Inferior parietal cortex (tissue), 1 donor: ENCODE measurements around the gene SFXN3.

Experiments used
- DNase-seq: peaks from one replicate; pipeline ENCODE4 v3.0.0-alpha.2; 2016; ENCODE audit errors: extremely low spot score

The SFXN3 gene

DNA sequence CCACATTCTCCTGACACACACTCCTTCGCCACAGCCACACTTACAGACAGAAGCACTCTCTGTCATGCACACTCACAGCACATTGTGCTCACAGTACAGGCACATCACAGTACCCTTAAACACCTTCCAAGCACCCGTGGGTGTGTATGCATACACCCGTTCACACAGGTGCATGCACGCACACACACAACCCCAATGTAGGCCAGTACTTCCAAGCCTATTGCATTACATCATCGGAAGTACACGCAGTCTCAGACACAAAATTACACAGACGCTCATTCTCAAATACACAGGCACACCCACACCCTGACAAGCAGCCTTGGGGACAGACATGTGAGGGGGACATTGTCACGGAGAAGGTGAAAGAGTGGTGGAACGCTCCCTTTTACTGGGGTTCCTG, 41.9 kb downstream of the SFXN3 start:
- no peak for DNase-seq

- DNase-seq = no peak
These were observed 42.6 kb downstream of the SFXN3 start for GRCh38 chr10:101073631-101074030.

DNA sequence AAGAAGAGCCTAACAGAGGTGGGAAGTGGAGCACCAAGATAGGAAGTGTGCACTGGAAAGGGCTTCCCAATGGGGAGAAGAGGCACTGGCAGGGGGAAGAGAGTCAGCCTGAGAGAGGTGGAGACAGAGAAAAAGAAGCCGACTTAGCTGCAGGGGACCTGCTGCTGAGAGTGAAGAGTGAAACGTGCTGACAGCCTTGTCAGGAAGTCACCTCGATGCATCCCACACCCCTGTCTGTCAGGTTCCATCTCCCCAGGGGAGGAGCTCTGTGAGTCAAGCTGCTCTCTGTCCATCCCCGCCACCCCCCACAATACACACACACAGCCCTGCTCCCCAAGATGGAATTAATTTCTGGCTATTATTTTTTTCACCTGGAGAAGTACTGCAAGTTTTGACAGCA, 44.7 kb downstream of the SFXN3 start:
- no peak for DNase-seq

DNA sequence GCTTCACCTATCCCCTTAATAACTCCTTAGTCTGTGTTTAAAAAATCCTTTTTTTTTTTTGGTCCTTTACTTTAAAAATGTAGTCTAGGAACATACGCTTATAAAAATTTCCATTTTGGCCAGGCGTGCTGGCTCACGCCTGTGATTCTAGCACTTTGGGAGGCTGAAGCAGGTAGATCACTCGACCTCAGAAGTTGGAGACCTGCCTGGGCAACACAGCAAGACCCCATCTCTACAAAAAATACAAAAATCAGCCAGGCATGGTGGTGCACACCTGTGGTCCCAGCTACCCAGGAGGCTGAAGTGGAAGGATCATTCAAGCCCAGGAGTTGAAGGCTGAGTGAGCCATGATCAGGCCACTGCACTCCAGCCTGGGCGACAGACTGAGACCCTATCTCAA, 45.6 kb downstream of the SFXN3 start:
- DNase-seq = no peak

- no peak for DNase-seq
These were observed 48.8 kb downstream of the SFXN3 start for GRCh38 chr10:101079874-101080273.

GRCh38 chr10:101080933-101081931, 50.2 kb downstream of the SFXN3 start:
- no peak for DNase-seq

DNA sequence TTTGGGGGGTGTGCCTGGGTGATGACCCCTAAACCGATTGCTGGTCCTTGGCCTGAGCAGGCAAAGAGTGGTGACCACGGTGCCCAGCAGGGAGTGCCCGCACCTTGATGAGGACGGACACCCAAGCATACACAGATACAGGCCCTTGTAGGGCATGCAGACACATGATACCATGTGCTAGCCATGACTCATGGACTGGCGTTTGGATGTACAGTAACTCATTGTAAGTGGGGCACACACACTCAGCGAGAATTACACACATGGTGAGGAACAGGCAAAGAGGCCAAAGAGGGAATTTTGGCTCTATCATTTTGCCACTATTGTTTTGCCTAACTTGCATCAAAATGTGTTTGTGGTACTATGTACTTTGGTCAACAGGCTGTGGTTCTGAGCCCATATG, 54.8 kb downstream of the SFXN3 start:
- no peak for DNase-seq

GRCh38 chr10:101087376-101087775, 56.3 kb downstream of the SFXN3 start:
- no peak for DNase-seq

DNA sequence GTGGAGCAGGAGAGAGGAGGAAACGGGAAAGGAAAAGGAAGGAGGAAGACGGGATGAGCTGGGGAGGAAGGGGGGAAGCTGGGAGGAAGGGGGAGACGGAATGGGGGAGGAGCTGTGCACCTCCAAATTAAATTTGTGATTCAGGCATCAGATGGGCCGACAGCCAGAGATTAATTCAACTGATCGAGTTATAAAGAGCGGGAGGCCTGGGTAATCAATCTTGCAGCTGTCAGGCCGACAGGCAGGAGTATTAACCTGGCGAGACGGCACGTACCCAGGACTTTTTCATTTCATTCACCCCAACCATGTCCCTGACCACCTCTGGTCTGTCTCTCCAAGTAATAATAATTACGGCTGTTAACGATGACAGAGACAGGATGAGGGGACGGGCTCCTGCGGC, 56.9 kb downstream of the SFXN3 start:
- no peak for DNase-seq

DNA sequence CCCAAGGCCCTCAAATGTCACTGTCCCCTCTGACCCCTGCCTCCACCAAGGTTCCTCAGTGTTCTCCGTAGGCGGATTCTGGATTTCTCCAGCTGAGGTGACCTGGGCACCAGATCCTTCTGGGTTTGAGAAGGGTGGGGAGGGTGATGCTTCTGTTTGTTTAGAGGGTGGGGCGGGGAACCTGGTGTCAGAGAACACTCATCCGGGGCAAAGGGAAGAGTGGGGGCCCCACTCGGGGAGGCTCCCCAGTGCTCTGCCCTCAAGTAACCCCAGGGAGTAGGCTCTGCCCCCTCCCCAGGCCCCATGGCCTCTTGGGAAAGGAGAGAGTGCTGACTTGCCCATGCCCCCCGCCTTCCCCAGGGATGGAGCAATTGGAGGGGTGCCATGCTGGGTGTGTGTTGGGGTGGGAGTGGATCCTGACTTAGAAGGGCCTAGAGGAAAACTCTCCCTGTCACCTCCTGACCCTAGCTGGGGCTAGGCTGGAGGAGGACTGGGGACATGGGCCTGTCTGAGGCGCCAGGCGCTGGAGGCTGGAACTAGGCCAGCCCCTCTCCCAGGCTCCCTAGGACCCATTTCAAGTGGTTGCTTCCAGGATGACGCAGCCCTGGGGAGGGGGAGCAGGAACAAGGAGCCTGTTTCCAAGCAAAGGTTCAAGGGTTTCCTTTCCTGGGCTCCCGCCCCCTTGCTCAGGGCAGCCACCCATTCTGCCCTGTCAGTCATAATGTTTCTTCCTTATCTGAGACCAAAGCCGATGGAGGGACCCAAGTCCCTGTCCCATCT, 58.7 kb downstream of the SFXN3 start:
- no peak for DNase-seq

GRCh38 chr10:101090597-101090996, 59.6 kb downstream of the SFXN3 start:
- no peak for DNase-seq
